ENCODE results near the gene SH3RF3.
"Not testable (repeated sequence)": the region's sequence is repeated elsewhere in the genome, so short reads cannot be mapped to it uniquely, and the experiment has no call there.

The SH3RF3 gene

DNA sequence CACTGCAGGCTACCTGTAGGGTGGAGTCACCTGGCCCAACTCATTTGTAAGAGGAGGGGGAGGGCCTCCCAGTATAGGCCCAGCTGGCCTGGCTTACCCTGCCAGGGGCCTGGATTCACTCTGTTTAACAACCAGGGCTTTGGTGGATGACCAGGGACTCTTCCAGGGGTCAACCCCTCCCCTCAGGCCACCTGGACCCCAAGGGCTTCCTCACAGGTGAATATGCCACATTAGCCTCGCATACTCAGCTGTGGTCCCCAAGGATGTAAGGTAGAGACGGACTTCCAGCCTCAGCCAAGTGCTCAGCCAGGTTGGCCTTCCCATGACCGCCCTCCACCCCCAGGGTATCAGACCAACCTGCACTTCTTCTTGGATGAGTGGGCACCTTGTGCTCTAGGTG is 8.8 kb upstream of the SH3RF3 start:
- no peak for DNase-seq

DNA sequence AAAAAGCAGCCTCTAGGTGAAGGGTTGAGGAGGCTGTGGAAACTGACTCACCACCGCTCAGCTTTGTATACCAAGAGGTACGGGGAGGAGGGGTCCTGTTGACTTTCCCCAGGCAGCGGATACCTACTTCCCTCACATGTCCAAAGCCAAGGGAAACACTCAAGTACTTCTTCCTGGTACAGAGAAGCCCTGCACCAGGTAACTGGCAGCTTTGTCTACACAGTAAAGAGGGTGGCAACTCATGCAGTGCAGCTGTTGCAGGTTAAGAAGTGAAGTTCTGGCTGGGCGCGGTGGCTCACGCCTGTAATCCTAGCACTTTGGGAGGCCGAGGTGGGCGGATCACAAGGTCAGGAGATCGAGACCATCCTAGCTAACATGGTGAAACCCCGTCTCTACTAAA is 8.3 kb upstream of the SH3RF3 start:
- DNase-seq = not testable (repeated sequence)

DNA sequence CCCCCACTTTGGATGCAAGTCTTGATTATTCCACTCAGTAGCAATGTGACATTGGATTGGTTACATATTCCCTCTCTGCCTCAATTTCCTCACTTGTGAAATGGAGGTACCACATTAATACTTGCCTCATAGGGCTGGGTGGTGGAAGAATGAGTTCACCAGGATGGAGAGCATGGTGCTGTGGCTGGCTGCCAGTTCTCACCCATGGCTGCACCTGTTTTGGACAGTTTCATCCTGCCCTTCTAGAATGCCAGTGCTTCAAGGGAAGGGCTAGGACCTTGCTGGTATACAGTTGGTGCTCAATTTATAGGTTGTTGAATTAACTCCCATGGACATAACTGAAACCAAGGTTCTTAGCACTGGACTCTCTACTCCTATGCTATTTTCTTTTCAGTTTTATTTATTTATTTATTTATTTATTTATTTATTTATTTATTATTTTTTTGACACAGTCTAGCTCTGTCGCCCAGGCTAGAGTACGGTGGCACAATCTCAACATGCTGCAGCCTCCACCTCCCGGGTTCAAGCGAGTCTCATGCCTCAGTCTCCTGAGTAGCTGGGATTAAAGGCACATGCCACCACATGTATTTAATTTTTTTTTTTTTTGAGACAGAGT is 5.3 kb upstream of the SH3RF3 start:
- DNase-seq = no peak

DNA sequence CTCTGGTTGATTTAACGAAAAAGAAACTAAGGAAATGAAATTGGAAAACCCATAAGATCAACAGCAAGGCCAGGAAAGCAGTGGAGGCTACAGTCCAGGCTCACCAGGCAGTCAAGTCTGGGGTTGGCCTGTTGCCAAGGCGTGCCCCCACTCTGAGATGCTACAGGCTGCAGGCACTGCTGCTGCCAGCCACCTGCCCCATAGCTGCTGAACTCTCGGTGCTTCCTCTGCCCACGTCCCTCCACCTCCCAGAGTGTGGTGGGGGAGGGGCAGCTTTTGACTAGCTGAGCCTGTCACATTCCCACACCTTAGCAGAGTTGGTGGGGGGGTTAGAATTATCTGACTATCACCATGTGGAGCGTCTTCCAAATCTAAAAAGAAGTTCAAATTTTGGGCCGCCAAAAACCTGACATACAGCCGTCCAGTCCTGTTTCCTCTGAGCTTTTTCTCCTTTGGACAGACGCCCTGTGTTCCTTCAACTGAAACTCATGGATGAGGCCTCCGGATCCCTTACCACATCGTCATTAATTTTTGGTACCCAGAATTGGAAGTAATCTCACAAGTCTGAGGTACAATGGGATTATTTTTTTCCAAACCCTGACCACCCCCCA is 3.9 kb upstream of the SH3RF3 start:
- peak; percentile 16 for DNase-seq

DNA sequence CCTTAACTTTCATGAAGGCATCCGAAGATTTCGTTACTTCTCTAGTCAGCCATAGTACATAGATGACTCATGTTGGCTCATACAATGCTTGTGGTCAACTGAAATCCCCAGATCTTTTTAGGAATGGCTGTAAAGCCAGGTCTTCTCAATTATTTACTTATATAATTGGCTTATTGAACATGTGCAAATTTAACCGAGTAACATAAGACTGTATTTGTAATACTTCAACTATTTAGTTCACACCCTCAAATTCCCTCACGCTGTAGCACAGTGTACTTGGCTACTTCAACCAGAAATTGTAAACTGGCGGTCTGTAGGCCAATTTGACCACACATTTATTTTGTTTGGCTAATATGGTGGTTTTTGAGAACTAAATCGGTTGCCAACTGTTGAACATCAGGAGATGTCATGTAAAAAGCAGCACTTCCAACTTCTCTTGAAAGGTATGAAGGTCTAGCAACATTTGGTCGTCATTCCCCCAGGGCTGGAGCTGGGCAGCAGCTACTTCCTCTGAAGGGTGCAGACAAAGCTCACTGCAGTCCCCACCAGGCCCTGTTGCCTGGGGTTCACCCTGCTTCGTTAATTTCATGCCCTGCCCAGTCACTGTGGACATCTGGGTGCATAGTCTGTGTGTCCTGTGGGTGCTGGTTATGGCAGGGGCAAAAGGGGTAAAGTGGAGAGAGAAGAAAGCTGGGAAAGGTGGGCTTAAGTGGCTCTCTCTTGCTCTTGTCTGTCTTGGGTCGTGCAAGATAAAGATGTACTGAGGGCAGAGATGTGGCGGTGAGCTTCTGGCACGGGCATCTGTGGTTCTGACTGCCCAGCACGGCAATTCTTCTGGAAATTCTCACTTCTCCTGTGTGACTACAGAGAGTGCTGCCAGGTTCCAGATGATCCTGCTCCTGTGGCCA is 3.2 kb upstream of the SH3RF3 start:
- no peak for DNase-seq

DNA sequence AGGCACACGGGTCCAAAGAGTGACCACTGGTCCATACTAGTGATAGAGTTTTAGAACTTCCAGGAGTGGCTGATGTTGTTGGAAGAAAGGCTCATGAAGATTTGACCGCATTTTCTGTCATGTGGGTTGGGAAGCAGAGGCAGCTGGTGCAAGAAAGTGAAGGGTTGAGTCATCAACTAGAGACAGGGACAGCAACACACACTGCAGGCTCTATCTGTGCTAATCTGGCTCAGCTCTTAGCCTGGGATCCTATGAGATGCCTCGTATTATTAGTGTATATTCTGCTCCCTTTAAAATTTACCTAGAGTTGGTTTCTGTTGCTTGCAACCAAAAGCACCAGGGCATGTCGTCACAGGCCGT is 2.5 kb upstream of the SH3RF3 start:
- no peak for DNase-seq

DNA sequence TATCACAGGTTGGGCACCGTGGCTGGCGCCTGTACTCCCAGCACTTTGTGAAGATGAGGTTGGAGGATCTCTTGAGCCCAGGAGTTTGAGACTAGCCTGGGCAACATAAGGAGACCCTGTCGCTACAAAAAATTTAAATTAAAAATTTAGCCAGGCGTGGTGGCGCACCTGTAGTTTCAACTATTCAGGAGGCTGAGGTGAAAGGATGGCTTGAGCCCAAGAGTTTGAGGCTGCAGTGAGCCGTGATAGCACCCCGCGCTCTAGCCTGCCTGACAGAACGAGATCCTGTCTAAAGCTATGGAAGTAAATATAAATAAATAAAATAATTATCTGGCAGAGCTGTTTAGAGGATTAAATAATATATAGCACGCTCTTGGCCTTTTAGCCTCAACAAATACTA is 1.4 kb upstream of the SH3RF3 start:
- DNase-seq = no peak

DNA sequence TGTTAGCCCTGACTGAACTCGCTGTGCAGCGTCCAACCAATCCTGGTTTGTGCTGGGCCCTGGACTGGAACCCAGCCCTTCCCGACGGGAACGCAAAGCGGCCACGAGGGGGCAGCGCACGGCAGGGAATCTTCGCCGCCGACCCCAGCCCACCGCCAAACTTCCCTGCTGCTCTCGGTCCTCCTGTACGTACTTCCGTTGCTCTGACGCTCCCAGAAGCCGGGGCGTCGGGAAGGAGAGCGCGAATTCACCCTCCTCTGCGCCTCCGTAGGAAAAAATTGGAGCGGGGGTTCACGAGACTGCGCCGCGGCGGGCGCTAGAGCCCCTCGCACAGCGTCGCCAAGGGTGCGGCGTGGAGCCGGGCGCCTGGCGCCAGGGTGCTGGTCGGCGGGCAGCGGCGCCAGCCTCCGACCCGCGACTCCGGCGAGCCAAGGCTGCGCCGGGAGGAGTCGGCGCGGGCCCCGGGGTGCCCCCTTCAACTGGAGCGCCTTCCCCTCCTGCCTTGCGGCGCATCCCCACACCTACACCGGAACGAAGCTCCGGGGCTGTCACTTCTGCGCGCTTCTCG is 873 bp upstream of the SH3RF3 start:
- peak; percentile 64 for DNase-seq

DNA sequence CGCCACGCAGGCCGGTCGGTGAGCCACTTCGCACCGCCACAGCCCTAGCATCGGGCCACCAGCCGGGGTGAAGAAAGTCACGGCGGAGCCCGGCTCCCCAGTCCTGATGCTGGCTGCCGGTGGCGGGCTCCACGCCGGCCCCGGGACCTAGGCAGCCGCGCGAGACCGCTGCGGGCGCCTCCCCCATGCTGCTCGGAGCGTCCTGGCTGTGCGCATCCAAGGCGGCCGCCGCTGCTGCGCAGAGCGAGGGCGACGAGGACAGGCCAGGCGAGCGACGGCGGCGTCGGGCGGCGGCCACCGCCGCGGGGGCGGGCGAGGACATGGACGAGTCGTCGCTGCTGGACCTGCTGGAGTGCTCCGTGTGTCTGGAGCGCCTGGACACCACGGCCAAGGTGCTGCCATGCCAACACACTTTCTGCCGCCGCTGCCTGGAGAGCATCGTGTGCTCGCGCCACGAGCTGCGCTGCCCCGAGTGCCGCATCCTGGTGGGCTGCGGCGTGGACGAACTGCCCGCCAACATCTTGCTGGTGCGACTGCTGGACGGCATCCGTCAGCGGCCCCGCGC is 433 bp downstream of the SH3RF3 start:
- DNase-seq = no peak

DNA sequence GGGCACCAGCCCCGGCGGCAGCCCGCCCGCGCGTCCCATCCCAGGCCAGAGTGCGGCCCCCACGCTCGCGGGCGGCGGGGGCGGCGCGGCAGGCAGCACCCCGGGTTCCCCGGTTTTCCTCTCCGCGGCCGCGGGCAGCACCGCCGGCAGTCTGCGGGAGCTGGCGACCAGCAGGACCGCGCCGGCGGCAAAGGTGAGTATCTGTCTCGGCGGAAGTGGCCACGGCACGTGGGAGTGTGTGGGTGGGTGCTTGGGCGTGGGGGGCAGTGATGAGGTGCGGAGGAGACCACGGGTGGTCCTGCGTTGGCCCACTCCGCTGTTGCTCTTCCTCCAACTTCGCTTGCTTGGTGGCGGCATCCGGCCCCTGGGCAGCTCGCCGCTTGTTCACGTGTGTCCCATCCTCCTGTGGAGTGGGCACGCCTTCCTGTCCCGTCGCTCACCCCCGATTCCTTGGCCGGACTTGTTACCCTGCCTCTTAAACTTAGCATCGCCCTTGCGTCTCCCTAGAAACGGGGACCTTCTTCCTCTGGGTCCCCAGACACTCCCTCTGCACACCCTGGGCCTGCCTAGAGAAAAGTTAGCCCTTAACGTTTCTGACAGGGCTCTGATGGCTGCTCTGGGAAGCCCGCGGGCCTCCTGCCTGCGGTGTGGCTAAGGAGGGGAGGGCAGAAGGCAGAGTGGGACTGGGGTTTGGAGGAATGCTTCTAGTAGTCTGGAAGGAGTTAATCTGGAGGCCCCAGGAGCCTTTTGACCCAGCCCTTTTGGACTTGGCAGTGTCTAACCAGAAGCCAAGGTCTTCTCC is 1.1 kb downstream of the SH3RF3 start:
- no peak for DNase-seq

DNA sequence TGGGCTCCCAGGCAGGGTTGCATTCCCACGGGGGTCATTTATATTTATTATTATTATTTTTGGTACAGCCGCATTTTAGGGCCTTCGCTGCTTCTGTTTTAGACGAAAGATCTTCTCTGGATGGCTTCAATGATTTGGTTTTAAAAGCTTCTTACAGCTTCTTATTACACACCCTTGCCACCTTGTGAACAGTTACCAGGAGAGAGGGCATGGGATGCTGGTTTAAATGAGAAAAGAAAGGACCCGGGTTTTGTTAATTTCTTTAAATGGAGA is 1.7 kb downstream of the SH3RF3 start:
- no peak for DNase-seq

DNA sequence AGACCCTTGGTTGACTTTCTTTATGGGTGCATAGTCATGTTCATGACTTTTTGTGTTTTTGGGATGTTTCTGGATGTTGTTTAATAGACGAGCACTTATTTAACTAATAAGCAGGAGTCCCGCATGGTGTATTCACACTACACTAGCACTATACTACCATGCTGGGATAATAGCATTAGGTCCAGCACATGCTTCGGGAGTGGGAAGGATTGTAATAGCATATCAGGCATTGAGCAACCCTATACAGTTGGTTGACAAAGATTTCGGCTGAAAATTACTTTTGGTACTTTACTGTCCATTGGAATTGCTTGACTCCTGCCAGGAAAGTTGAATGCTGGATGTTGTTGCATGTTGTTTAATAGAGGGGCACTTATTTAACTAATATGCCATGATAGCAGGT is 2.8 kb downstream of the SH3RF3 start:
- no peak for DNase-seq

DNA sequence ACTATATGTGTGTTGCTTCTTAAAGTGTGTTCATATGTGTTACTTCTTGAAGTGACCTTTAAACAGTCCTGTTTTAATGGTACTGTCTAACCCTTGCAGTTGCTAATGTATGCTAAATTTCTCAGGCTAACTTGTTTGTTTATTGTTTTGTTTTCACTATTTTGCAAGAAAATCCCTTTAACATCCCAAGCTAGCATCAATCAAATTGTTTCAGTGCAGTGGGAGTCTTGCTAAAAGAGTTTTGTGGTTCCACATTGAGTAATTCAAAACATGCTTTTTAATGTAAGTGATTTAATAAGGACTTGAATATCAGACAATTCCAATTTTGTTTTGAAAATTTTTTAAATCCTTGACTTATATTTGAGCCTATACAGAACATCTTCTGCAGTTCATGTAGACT is 3.6 kb downstream of the SH3RF3 start:
- DNase-seq = no peak

DNA sequence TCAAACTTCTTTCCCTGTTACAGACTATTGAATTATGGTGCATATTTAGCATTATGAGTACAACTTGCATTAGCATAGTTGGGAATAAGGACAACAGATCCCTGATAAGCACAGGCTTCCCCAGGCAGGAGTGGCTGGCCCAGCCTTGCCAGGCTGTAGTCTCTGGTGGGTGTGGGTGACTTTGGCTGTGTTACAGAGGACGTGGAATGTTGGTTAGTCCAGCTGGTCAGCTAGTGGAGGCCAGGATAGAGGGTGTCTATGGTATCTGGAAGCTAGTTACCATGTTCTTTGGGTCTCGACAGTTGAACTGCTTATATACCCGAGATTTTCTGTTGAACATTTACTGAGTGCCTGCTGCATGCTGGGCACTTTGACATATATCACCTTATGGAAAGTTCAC is 4.7 kb downstream of the SH3RF3 start:
- DNase-seq = no peak

DNA sequence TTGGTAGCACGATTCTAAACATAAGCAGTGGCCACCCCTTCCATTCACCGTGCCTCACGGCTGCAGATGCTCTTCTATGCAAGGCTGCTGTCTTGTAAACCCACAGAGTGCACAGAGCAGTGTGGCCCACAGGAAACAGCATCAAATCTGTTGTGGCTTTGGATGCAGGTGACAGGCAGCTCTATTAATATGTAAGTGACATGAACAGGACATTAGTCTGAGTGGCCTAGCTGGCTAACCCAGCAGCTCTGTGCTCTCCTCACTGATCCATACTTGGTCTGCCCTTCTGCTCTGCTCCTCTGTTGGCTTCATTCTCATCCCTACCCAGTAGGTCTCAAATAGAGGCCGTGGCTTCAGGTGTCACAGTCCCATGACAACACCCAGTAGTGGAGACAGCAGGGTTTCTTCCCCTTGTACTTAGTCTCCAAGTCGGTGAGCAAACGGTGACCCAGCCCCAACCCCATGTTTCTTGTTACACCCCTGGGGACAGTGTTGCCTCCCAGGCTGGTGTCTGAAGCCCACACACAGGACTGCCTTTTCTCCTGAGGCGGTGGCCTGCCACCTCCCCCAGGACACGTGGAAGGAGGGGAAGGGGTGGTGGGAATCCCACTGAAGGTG is 5.8 kb downstream of the SH3RF3 start:
- no peak for DNase-seq

DNA sequence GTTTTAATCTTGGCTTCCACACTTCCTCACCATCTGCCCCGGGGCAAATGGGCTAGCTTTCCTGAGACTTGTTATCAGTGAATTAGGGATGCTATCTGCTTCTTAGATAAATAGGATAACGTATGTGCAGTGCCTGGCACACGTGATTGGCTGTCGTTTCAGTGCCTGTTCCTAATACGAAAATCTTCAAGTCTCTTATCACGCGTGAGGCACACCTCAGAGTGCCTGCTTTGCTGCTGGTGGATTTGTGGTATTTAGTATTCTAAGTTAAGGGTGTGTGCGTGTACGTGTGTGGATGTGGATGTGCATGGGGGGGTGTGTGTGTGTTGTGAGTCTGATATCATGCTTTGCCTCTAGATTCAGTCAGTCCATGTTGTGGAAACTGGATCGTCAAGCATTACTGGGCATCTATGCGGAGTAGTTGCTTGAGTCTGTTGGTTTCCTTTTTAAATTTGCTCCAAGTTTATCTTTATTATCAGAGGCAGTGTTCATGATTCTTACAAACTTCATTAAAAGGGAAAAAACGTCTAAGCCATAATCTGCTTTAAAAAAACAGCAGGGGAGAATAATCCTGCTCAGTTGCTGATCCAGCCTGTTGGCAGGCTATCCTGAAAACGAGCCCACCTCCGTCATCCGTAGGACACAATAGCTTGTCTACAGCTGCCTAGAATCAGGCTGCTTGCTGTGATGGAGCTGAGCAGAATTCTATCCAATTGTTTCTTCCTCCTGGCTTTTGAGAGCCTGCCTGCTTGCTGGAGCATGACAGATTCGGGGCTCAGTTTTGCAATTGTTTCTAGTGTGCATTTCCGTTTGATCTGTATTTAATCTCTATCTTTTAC is 6.6 kb downstream of the SH3RF3 start:
- DNase-seq = peak; percentile 53

DNA sequence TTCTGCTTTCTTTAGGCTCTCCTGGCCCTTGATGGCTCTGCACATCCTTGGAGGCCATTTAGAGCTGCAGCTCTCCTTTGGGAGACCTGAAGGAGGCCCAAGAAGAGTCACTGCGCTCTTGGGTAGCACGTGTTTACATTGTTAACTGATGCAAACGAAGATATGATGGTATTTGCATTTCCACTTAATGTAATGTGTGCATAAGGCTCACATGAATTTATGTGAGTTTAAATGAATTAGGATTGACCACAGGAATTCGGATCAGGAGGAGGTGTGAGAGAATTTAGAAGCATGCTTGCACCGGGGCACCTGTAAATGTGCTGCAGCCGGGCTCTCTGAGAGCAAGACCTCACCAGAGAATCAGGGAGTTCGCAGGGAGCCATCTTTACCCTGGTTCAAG is 7.5 kb downstream of the SH3RF3 start:
- no peak for DNase-seq

DNA sequence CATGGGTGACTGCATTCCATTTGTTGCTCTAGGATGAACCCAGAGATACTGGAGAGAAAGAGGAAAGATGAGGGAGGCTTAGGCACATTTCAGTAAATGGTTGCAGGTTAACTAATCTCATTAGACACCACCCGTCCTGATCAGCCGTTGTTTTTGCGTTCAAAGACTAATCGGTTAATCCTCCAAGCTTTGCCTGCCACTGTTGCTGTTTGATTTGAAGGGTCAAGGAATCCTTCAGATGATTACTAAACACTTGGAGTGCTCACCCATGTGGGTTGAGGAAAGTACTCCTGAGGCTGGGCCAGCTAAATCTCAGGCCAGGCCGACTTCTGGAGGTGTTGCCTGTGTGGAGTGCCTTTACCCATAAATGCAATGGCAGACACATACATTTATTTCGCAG is 8.6 kb downstream of the SH3RF3 start:
- no peak for DNase-seq

DNA sequence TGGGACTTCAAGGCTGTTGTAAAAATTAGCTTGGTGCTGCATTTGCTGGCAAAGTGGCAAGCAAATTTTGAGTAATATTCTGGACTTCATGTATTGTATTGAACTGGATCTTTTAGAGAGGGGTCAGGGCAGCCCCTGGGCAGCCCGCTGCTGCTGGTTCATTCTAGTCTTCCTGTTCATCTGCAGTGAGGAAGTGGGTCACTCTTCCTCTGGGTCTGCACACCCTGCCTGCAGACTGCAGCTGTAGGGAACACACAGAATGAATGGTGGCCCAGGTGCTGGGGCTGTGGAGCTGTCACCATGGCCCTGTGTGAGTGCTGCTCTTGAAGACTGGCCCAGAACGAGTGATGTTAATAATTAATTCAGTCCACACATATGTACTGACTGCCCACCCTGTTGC is 9.4 kb downstream of the SH3RF3 start:
- DNase-seq = no peak

DNA sequence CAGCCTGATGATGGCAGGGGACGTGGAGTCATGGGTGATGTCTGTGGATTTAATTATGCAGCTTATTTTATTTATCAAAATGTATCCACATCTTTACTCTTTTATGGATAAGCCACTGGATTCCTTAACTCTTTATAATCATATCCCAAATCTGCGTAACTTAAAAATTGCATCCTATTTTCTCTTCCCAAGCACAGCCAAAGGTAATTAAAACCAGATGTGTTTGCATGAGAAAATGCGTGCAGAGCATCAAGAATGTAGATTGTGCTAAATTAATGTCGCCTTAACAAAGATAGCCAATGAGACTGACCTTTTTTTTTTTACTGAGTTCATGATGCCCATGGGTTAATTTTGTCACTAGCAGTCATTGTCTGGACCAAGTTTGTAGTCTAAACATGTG is 10.0 kb downstream of the SH3RF3 start:
- DNase-seq = no peak

DNA sequence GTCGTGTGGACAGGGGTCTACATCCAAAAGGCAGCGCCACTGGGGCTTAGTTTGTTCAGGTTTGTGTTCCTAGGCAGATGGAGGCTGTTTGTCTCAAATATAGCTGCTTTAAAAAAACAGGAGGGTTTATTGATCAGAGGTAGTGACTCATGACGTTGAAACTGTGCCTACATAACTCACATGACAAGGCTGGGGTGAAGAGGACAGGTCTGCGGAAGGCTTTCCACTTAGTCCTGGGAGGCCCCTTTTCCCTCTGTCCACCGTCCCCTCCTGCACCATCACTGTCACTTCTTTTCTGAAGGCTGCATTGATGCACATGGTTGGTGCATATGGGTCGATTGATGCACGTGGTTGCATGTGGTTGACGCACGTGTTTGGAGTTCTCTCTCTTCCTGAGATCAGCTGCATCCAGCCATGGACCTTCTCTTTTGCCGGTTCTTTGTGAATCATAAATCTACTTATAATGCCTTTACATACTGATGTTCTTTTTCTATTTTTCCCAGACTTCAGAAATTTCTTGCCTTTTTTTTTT is 10.9 kb downstream of the SH3RF3 start:
- no peak for DNase-seq

All from NCI-H1105 (cell line).